Measurements from ENCODE around the gene DNAI1. TPM values are rescaled to one million over a fixed set of nuclear protein-coding genes. Genes with fewer than 3 reads are reported as not detected.

The DNAI1 gene
- total and polyA plus RNA-seq, 2 of the 13 experiments (the other 11 are each of a cell fraction or from before 2014, with no cell fraction given): not detected

DNA sequence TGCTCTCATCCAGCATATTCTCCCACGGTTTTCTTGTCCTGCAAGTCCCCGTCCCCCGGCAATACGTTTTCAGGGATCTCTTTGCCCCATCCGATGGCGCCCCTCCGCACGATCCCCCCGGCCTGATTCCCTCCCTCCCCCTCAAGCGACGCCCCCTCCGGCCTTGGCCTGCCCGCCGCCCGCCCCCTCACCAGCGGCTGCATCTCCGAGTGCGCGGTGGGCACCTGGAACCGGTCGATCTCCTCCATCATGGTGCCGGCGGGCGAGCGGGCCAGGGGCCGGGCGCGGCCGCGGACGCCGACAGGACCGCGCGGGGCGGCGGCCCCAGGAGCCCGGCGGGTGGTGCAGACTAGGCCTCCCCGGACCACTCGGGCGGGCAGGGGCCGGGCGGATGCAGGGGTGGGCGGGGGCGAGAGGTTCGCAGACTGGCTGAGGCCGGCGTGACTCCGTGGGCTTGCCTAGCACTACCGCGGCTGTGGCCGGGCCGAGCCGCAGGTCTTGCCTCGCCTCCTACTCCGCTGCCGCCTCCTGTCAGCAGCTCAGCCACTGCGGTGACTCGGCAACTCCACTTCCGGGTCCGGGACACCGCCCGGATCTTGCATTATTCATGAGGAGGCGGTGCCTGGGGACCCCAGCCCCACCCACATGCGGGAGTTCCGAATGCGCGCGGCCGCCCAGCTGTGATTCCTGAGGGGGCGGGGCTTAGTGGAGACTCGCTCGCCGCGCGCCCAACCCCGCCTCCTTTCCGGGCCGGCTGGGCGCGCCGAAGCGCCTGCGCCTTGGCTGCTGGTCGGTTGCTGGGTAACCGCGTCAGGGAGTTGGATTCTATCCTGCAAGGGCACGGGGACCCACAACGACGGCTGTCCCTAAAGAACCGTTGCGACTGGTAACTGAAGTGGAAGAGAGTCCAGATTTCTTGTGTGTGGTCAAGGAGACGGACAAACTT lies at the start of gene DNAI1, which contains the start of gene FAM219A (continued):
- TF ChIP-seq, protein P1, sequence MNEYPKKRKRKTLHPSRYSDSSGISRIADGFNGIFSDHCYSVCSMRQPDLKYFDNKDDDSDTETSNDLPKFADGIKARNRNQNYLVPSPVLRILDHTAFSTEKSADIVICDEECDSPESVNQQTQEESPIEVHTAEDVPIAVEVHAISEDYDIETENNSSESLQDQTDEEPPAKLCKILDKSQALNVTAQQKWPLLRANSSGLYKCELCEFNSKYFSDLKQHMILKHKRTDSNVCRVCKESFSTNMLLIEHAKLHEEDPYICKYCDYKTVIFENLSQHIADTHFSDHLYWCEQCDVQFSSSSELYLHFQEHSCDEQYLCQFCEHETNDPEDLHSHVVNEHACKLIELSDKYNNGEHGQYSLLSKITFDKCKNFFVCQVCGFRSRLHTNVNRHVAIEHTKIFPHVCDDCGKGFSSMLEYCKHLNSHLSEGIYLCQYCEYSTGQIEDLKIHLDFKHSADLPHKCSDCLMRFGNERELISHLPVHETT (CRISPR knock-in tag; conservative IDR thresholded peaks at IDR 0.05): no peak
- peak; percentile 31; the same call in 1 of the 2 replicates for TF ChIP-seq ZNF274 (CRISPR knock-in tag; IDR thresholded peaks at IDR 0.05)
- TF ChIP-seq KAT2B (IDR thresholded peaks at IDR 0.05; ENCODE audit: borderline replicate concordance, low read depth, low read length): no peak
- TF ChIP-seq NPAS2 (CRISPR knock-in tag; IDR thresholded peaks at IDR 0.05; ENCODE audit: borderline replicate concordance): no peak
- TF ChIP-seq ZNF720 (CRISPR knock-in tag; IDR thresholded peaks at IDR 0.05): no peak
- no peak for TF ChIP-seq HOXA5 (CRISPR knock-in tag; IDR thresholded peaks at IDR 0.05)
- TF ChIP-seq ZFY (CRISPR knock-in tag; IDR thresholded peaks at IDR 0.05): peak; percentile 76
- TF ChIP-seq KMT2B (CRISPR knock-in tag; IDR thresholded peaks at IDR 0.05): 0 out of 2 replicates have a peak, but pooled peaks have one; percentile 56
- TF ChIP-seq, protein P2, sequence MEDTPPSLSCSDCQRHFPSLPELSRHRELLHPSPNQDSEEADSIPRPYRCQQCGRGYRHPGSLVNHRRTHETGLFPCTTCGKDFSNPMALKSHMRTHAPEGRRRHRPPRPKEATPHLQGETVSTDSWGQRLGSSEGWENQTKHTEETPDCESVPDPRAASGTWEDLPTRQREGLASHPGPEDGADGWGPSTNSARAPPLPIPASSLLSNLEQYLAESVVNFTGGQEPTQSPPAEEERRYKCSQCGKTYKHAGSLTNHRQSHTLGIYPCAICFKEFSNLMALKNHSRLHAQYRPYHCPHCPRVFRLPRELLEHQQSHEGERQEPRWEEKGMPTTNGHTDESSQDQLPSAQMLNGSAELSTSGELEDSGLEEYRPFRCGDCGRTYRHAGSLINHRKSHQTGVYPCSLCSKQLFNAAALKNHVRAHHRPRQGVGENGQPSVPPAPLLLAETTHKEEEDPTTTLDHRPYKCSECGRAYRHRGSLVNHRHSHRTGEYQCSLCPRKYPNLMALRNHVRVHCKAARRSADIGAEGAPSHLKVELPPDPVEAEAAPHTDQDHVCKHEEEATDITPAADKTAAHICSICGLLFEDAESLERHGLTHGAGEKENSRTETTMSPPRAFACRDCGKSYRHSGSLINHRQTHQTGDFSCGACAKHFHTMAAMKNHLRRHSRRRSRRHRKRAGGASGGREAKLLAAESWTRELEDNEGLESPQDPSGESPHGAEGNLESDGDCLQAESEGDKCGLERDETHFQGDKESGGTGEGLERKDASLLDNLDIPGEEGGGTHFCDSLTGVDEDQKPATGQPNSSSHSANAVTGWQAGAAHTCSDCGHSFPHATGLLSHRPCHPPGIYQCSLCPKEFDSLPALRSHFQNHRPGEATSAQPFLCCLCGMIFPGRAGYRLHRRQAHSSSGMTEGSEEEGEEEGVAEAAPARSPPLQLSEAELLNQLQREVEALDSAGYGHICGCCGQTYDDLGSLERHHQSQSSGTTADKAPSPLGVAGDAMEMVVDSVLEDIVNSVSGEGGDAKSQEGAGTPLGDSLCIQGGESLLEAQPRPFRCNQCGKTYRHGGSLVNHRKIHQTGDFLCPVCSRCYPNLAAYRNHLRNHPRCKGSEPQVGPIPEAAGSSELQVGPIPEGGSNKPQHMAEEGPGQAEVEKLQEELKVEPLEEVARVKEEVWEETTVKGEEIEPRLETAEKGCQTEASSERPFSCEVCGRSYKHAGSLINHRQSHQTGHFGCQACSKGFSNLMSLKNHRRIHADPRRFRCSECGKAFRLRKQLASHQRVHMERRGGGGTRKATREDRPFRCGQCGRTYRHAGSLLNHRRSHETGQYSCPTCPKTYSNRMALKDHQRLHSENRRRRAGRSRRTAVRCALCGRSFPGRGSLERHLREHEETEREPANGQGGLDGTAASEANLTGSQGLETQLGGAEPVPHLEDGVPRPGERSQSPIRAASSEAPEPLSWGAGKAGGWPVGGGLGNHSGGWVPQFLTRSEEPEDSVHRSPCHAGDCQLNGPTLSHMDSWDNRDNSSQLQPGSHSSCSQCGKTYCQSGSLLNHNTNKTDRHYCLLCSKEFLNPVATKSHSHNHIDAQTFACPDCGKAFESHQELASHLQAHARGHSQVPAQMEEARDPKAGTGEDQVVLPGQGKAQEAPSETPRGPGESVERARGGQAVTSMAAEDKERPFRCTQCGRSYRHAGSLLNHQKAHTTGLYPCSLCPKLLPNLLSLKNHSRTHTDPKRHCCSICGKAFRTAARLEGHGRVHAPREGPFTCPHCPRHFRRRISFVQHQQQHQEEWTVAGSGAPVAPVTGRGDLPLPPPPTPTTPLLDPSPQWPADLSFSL (CRISPR knock-in tag; IDR thresholded peaks at IDR 0.05): no peak
- TF ChIP-seq ZNF562 (CRISPR knock-in tag; IDR thresholded peaks at IDR 0.05; ENCODE audit: borderline replicate concordance): no peak
- TF ChIP-seq FLYWCH1 (CRISPR knock-in tag; IDR thresholded peaks at IDR 0.05): no peak
- TF ChIP-seq MIER2 (CRISPR knock-in tag; IDR thresholded peaks at IDR 0.05): no peak
- TF ChIP-seq NR2C2 (CRISPR knock-in tag; IDR thresholded peaks at IDR 0.05; ENCODE audit: borderline replicate concordance): no peak; the same call in 1 of the 2 replicates
- no peak for TF ChIP-seq ZNF839 (CRISPR knock-in tag; IDR thresholded peaks at IDR 0.05; ENCODE audit: borderline replicate concordance)
- no peak for TF ChIP-seq ARNTL (CRISPR knock-in tag; IDR thresholded peaks at IDR 0.05)
- TF ChIP-seq MAZ (IDR thresholded peaks at IDR 0.05; ENCODE audit: borderline replicate concordance, low read depth, low read length): 0 out of 2 replicates have a peak, but pooled peaks have one; percentile 33
- TF ChIP-seq MAZ (CRISPR knock-in tag; IDR thresholded peaks at IDR 0.05; ENCODE audit: low read depth): no peak
- no peak for TF ChIP-seq ZFP90 (CRISPR knock-in tag; IDR thresholded peaks at IDR 0.05; ENCODE audit: borderline replicate concordance)
- TF ChIP-seq SP5 (CRISPR knock-in tag; IDR thresholded peaks at IDR 0.05; ENCODE audit: borderline replicate concordance, low read depth): no peak; the same call in 1 of the 2 replicates
- TF ChIP-seq ZNF552 (CRISPR knock-in tag; IDR thresholded peaks at IDR 0.05; ENCODE audit: borderline replicate concordance): no peak
- peak; percentile 60 for TF ChIP-seq RBFOX2 (IDR thresholded peaks at IDR 0.05; ENCODE audit: low read depth, low read length)
- no peak for TF ChIP-seq GZF1 (CRISPR knock-in tag; IDR thresholded peaks at IDR 0.05)
- TF ChIP-seq SP140L (CRISPR knock-in tag; IDR thresholded peaks at IDR 0.05; ENCODE audit: borderline replicate concordance): no peak

Data from HepG2 (cell line).